Measurements from ENCODE around the gene EML4. TPM values are rescaled to one million over a fixed set of nuclear protein-coding genes. Genes with fewer than 3 reads are reported as not detected.
A peak's percentile ranks its signal among the peaks of the same experiment; 100 is the strongest.

Gene EML4
- total and polyA plus RNA-seq, 10 of the 15 experiments (the other 5 are each of a cell fraction or from before 2014, with no cell fraction given) = 23.1 to 91.3 (median 77.4) TPM

DNA sequence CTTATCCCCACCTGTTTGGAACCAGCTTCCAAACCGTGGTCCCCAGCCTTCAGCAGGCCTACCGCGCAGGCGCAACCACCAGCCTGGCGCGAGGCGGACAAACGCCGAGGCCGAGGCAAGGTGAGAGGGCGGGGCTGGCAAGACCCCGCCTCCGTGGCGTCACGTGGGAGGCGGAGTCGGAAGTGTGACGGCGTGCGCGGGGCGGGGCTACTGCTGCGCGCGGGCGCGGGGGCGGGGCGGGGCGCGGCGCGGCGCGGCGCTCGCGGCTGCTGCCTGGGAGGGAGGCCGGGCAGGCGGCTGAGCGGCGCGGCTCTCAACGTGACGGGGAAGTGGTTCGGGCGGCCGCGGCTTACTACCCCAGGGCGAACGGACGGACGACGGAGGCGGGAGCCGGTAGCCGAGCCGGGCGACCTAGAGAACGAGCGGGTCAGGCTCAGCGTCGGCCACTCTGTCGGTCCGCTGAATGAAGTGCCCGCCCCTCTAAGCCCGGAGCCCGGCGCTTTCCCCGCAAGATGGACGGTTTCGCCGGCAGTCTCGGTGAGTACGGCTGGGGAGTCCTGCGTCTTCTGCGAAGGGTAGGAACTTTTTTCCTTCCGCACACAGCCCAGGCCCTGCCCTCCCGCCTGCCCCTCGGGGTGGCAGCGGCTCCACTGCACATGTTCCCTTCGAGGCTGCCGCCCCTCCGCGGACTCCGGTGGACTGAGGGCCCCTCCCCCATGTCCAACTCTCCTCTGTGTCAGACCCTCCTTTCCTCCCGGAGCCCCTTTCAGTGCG, at the start of gene EML4 (continued):
- TF ChIP-seq, protein P1, sequence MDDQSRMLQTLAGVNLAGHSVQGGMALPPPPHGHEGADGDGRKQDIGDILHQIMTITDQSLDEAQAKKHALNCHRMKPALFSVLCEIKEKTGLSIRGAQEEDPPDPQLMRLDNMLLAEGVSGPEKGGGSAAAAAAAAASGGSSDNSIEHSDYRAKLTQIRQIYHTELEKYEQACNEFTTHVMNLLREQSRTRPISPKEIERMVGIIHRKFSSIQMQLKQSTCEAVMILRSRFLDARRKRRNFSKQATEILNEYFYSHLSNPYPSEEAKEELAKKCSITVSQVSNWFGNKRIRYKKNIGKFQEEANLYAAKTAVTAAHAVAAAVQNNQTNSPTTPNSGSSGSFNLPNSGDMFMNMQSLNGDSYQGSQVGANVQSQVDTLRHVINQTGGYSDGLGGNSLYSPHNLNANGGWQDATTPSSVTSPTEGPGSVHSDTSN (IDR thresholded peaks at IDR 0.05; ENCODE audit: insufficient replicate concordance, low read depth, low read length) = no peak
- TF ChIP-seq BRCA1 (IDR thresholded peaks at IDR 0.05; ENCODE audit: low read depth, low read length) (no peak), STAT3 (IDR thresholded peaks at IDR 0.05; ENCODE audit: low read depth, low read length) (no peak), ZNF217 (IDR thresholded peaks at IDR 0.05) (no peak), SIX5 (IDR thresholded peaks at IDR 0.05; ENCODE audit: low read depth, low read length, severe bottlenecking) (no peak), MEF2A (IDR thresholded peaks at IDR 0.05; ENCODE audit: insufficient read depth, low read depth, low read length) (no peak), DPF2 (IDR thresholded peaks at IDR 0.05) (peak; percentile 66; the same call in 1 of the 2 replicates), POLR2A (IDR thresholded peaks at IDR 0.05; ENCODE audit: low read depth, low read length) (peak; percentile 92), IKZF2 (IDR thresholded peaks at IDR 0.05) (peak in 1 of 2 experiments; percentile 16; a peak in 1 of 4 replicates), ZNF274 (IDR thresholded peaks at IDR 0.05; ENCODE audit: insufficient read depth, insufficient read length) (no peak), EP300 (IDR thresholded peaks at IDR 0.05; ENCODE audit: borderline replicate concordance in 1 of 2, control insufficient read depth in 1 of 2, low read depth in 2 of 2, low read length in 2 of 2) (no peak), IRF4 (IDR thresholded peaks at IDR 0.05; ENCODE audit: low read depth, low read length) (0 out of 2 replicates have a peak, but pooled peaks have one; percentile 9), SUPT20H (IDR thresholded peaks at IDR 0.05; ENCODE audit: borderline replicate concordance, control insufficient read depth, low read depth, low read length) (no peak), NR2C1 (IDR thresholded peaks at IDR 0.05) (no peak)
- TF ChIP-seq, protein P2, sequence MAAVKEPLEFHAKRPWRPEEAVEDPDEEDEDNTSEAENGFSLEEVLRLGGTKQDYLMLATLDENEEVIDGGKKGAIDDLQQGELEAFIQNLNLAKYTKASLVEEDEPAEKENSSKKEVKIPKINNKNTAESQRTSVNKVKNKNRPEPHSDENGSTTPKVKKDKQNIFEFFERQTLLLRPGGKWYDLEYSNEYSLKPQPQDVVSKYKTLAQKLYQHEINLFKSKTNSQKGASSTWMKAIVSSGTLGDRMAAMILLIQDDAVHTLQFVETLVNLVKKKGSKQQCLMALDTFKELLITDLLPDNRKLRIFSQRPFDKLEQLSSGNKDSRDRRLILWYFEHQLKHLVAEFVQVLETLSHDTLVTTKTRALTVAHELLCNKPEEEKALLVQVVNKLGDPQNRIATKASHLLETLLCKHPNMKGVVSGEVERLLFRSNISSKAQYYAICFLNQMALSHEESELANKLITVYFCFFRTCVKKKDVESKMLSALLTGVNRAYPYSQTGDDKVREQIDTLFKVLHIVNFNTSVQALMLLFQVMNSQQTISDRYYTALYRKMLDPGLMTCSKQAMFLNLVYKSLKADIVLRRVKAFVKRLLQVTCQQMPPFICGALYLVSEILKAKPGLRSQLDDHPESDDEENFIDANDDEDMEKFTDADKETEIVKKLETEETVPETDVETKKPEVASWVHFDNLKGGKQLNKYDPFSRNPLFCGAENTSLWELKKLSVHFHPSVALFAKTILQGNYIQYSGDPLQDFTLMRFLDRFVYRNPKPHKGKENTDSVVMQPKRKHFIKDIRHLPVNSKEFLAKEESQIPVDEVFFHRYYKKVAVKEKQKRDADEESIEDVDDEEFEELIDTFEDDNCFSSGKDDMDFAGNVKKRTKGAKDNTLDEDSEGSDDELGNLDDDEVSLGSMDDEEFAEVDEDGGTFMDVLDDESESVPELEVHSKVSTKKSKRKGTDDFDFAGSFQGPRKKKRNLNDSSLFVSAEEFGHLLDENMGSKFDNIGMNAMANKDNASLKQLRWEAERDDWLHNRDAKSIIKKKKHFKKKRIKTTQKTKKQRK (IDR thresholded peaks at IDR 0.05; ENCODE audit: low read depth, low read length) = no peak
- TF ChIP-seq, protein P3, sequence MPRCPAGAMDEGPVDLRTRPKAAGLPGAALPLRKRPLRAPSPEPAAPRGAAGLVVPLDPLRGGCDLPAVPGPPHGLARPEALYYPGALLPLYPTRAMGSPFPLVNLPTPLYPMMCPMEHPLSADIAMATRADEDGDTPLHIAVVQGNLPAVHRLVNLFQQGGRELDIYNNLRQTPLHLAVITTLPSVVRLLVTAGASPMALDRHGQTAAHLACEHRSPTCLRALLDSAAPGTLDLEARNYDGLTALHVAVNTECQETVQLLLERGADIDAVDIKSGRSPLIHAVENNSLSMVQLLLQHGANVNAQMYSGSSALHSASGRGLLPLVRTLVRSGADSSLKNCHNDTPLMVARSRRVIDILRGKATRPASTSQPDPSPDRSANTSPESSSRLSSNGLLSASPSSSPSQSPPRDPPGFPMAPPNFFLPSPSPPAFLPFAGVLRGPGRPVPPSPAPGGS (IDR thresholded peaks at IDR 0.05; ENCODE audit: borderline replicate concordance, insufficient read depth, low read depth, low read length, poor library complexity, severe bottlenecking) = no peak
- TF ChIP-seq, protein P4, sequence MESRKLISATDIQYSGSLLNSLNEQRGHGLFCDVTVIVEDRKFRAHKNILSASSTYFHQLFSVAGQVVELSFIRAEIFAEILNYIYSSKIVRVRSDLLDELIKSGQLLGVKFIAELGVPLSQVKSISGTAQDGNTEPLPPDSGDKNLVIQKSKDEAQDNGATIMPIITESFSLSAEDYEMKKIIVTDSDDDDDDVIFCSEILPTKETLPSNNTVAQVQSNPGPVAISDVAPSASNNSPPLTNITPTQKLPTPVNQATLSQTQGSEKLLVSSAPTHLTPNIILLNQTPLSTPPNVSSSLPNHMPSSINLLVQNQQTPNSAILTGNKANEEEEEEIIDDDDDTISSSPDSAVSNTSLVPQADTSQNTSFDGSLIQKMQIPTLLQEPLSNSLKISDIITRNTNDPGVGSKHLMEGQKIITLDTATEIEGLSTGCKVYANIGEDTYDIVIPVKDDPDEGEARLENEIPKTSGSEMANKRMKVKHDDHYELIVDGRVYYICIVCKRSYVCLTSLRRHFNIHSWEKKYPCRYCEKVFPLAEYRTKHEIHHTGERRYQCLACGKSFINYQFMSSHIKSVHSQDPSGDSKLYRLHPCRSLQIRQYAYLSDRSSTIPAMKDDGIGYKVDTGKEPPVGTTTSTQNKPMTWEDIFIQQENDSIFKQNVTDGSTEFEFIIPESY (IDR thresholded peaks at IDR 0.05) = no peak
- TF ChIP-seq, protein P5, sequence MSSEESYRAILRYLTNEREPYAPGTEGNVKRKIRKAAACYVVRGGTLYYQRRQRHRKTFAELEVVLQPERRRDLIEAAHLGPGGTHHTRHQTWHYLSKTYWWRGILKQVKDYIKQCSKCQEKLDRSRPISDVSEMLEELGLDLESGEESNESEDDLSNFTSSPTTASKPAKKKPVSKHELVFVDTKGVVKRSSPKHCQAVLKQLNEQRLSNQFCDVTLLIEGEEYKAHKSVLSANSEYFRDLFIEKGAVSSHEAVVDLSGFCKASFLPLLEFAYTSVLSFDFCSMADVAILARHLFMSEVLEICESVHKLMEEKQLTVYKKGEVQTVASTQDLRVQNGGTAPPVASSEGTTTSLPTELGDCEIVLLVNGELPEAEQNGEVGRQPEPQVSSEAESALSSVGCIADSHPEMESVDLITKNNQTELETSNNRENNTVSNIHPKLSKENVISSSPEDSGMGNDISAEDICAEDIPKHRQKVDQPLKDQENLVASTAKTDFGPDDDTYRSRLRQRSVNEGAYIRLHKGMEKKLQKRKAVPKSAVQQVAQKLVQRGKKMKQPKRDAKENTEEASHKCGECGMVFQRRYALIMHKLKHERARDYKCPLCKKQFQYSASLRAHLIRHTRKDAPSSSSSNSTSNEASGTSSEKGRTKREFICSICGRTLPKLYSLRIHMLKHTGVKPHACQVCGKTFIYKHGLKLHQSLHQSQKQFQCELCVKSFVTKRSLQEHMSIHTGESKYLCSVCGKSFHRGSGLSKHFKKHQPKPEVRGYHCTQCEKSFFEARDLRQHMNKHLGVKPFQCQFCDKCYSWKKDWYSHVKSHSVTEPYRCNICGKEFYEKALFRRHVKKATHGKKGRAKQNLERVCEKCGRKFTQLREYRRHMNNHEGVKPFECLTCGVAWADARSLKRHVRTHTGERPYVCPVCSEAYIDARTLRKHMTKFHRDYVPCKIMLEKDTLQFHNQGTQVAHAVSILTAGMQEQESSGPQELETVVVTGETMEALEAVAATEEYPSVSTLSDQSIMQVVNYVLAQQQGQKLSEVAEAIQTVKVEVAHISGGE (CRISPR knock-in tag; IDR thresholded peaks at IDR 0.05) = no peak
